GM12874 (cell line): Measurements from ENCODE around the gene GALC.

Experiments used
- CTCF ChIP-seq: IDR thresholded peaks from 2 replicates; pipeline ENCODE4 v1.5.1; 2011; ENCODE audit warnings: low read depth, mild to moderate bottlenecking, control low read depth, low read length, moderate library complexity; ENCODE audit not compliant: insufficient read depth

The GALC gene

GRCh38 chr14:87995500-87996290 lies 2.7 kb upstream of the GALC start:
- TF ChIP-seq CTCF = no peak

- no peak for TF ChIP-seq CTCF
Observed at GRCh38 chr14:87994974-87995373, 2.0 kb upstream of the GALC start.

- no peak for TF ChIP-seq CTCF
Observed at GRCh38 chr14:87992346-87992717, 650 bp downstream of the GALC start.

- no peak for TF ChIP-seq CTCF
Observed at GRCh38 chr14:87990682-87991081, 2.3 kb downstream of the GALC start.

GRCh38 chr14:87989956-87990299 lies 3.1 kb downstream of the GALC start:
- no peak for TF ChIP-seq CTCF

- TF ChIP-seq CTCF = no peak
Observed at GRCh38 chr14:87989221-87989955, 3.6 kb downstream of the GALC start.

- no peak for TF ChIP-seq CTCF
Observed at GRCh38 chr14:87979689-87980088, 13.3 kb downstream of the GALC start.
